Islet precursor cell (in vitro differentiated cells): ENCODE results near the gene CPT2.

ENCODE experiments used
- DNase-seq: peaks from one replicate; pipeline ENCODE4 v3.0.0-alpha.2; 2018

Gene CPT2

DNA sequence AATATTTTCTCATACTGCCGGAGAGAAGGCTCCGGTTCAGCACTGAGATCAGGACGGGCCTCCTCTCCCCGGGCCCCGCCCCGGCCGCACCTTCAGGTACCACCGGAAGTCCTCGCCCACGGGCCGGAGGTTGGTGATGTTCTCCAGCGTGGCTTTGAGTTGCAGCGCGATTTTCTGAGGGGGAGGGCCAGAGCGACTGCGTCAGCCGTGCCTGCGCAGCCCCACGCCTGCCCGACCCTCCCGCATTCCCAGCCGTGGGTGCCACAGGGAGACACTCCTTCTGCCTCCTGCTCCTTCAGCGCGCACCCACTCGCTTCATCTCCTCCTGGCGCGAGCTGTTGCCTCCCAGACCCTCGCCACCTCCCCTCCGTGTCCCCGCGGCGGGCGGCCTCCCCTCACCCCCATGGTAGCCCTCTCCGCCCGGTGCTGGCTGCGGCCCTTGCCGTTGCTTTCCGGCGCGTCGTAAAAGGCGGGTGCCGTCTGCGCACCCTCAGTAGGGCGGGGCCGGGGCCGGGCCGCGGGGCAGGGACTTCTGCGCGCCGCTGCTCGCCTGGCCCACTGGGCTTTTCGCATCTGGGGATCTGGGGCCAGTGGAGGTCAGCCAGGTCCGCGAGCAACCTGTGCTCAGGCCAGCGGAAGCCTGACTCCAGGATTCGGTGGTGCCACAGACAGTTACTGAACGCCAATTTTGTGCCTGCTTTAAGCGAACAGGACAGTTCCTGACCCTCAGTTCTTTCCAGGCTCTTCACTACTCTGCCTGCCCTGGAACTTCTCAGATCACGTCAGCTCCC, 23.7 kb downstream of the CPT2 start, which contains the start of gene CZIB:
Gene CZIB (minus strand): TSS at position 464 of the 791 bp plus-strand sequence. CDS start 59 bp downstream, at position 405.
- DNase-seq: peak; percentile 96

DNA sequence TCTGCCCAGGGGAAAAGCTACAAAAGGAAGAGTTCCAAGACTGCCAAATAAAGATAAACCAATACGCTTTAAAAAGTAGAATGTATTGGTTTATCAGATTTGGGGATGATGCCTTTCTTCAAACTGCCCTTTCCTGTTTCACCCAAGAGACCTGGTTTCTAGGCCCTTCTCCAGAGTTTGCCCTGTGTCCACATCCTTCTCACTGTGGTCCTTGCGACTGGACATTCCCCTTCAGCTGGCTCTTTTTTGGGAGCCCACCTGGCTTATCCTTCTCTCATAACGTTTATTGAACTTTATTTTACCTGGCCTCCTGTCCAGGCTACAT, 24.3 kb downstream of the CPT2 start:
- DNase-seq: no peak

- DNase-seq: no peak
These were observed 41.0 kb downstream of the CPT2 start for GRCh38 chr1:53237638-53238037.

DNA sequence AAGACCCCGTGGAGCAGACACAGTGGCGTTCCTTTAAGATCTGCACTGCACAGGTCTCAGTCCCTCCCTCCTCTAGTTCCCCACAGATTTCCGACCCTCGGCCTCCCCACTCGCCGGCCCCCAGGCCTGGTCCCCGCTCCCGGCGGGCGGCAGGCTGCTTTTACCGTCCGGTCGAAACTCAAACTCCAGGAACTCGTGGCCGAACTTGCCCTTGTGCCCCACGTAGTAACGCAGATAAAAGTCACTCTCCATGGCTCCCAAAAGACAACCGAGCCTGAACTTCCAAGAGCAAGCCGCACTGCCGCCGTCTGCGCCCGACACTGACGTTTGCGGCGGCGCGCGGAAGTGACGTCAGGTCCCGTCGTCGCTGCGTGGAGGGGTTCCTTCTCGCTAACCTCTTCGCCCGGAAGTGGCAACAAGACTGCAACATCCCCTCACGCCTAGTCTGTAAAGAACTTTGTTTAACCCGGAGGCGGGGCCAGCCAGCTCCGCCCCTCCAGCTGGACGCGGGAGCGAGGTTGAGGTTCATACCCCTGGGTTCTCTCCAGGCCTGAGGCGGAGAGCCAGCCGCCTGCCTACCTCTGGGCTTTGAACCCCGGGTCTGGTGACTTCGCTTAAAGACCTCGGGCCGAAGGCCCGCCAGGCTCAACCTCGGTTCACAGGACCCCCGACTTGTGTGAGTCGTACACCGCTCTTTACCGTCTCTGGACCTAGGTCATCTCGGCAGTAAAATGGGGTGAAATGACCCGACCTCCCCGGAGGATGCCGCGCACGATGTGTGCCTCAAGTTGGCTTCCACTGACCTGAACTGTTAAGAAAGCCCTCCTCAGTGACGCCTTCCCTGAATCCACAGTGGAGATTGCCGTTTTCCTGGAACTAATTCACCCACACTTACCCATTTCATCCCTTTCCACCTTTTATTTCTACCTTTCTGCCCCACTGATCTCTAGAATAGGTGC, 41.9 kb downstream of the CPT2 start, which contains the start of gene MAGOH:
Gene MAGOH (minus strand): TSS at position 322 of the 959 bp plus-strand sequence. CDS start 70 bp downstream, at position 252.
- peak; percentile 98 for DNase-seq

- DNase-seq: no peak
These were observed 45.2 kb downstream of the CPT2 start for GRCh38 chr1:53241828-53242227.

GRCh38 chr1:53242381-53242780, 45.8 kb downstream of the CPT2 start:
- DNase-seq: no peak

- DNase-seq: no peak
These were observed 47.5 kb downstream of the CPT2 start for GRCh38 chr1:53244141-53244540.

- DNase-seq: no peak
These were observed 49.9 kb downstream of the CPT2 start for GRCh38 chr1:53246261-53247134.

DNA sequence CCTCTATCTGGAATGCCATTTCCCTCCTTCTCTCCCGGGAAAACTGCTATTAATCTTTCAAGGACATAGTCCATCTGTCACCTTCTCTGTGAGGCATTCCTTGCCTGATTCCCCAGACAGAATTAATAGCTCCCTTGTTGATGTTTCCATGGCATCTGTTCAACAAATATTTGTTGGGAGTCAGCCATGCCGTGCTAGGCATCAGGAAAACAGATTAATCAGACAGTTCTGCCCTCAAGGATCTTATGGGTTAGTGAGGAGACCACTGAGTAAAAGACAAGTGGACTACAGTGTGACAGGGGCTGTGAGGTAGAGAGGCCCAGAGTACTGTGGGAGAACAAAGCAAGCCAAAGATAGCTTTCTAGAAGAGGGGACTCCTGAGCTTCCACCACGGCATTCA, 53.1 kb downstream of the CPT2 start:
- DNase-seq: no peak

DNA sequence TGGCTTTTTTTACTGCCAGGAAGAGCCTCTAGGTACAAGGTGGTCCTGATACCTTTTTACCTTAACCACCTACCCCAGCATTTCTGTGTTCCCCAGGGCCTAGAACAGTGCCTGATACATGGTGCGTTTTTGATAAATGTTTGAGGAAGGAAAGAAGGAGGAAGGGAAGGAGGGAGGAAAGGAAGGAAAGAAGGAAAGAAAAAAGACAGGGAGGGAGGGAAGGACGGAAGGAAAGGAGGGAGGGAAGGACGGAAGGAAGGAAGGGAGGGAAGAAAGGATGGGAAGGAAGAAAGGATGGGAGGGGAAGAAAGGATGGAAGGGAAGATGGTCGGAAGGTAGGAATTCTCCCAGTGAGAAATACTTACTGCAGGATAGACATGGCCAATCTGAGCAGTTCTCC, 53.7 kb downstream of the CPT2 start:
- DNase-seq: no peak

GRCh38 chr1:53254011-53254640, 57.5 kb downstream of the CPT2 start:
- peak; percentile 72 for DNase-seq

DNA sequence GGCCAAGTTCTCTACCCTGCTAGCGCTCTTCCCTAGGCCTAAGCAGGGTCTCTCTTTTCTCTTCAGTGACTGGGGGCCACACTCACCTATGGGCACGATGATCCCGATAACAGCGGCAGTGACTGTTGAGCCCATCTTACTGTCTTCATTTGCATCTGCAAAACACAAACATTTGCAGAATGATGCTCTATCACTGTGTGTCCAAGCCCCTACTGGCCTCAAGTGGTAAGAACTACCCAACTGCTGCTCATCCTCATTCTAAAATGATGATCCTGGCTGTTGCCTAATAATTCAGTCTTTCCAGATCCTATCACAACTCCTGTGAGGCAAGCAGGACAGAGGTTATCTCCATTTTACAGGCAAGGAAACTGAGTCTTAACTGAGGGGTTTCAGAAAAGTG, 58.4 kb downstream of the CPT2 start:
- peak; percentile 32 for DNase-seq

DNA sequence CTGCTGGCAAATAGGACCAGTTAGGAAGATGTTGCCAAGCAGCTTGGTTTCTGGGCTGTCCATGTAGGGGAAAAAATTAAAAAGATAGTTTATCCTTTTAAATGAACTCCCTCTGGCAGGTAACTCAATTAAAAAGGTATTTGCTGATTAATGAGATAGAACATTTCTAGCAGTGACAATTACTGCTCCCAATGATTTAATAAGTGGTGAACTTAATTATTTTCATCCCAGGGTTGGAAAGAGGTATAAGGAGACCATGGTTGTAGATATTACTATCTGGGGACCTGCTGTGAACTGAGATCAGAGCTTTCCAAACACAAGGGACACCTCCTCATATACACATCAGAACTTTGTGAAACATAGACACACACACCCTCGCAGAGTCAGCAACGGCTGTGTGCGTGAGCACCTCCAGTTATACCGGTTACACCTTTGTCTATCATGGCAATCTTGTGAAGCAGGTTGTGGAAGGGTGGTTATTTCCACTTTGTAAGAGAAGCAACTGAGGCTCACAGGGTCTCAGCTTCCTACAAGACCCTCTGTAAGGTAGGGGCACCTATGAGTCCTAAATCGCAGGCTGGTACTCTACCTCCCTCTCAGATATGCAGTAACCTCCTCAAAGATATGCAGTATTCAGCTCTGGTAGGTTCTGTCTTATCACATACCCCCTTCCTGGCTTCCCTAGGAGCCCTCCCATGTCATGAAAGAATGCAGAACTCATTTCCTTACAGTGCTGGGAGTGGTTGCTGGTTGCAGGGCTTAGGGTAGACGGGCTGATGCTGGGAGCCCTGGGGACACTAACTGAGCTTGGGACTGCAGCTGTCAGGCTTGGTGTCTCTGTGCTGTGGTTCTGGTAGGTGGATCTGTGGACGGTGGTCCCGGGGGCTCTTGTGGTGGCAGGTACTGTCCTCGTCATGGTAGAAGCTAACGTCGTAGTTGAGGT, 60.2 kb downstream of the CPT2 start:
- peak; percentile 48 for DNase-seq

- DNase-seq: no peak
These were observed 60.9 kb downstream of the CPT2 start for GRCh38 chr1:53257454-53258081.

GRCh38 chr1:53258216-53258615, 61.6 kb downstream of the CPT2 start:
- peak; percentile 90 for DNase-seq

GRCh38 chr1:53259932-53260331, 63.3 kb downstream of the CPT2 start:
- no peak for DNase-seq

DNA sequence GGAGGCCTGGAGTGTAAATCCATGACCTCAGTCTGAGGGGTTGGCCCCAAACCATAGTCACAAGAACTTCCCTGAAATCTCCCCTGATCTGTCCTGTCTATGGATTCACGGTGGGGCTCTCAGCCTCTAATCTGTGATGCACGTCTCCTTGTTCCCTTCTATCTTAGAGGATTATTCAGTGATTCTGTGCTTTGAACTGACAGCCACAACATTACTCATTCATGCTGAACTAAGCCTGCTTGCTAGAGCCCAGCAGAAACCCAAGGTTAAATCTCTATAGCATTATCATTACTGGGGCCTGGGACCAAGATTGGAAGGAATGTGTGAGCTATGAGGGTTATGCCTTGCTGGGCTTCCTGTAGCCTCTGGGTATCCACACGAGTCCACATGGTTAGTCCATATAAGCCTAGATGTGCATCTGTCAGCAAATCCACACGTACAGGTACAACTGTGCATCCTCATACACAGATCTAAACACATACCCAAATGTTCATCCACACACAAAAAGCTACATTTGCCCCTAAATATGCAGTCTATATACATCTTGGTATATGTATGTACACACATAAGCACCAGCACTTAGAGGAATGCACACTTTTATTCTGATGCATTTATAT, 64.1 kb downstream of the CPT2 start:
- DNase-seq: no peak

- no peak for DNase-seq
These were observed 65.4 kb downstream of the CPT2 start for GRCh38 chr1:53262000-53262399.
